T-helper 1 cell (primary cell): ENCODE data around the gene SEPTIN12.

Experiments used
- DNase-seq, 5 donors: peaks; one replicate each; pipeline ENCODE4 v3.0.0-alpha.2; 2012 to 2020
- total RNA-seq, 4 donors: gene quantifications; one replicate each; lab custom pipeline; 2026; lab: John Stamatoyannopoulos, UW

Gene SEPTIN12
- 0 reads per million in 4 donors for total RNA-seq

GRCh38 chr16:4787627-4788482 is at the start of gene SEPTIN12:
SEPTIN12 (minus strand) TSS chr16:4788345; CDS start chr16:4787645, 700 bp downstream.
- DNase-seq: no peak

- no peak for DNase-seq
Measured at GRCh38 chr16:4836727-4837126, 48.6 kb upstream of the SEPTIN12 start.

GRCh38 chr16:4833584-4833983 is 45.4 kb upstream of the SEPTIN12 start:
- DNase-seq: no peak

GRCh38 chr16:4832698-4833343 is 44.7 kb upstream of the SEPTIN12 start:
- no peak for DNase-seq

- no peak for DNase-seq
Measured at GRCh38 chr16:4831616-4832015, 43.5 kb upstream of the SEPTIN12 start.

- no peak for DNase-seq
Measured at GRCh38 chr16:4830408-4830807, 42.3 kb upstream of the SEPTIN12 start.

- no peak for DNase-seq
Measured at GRCh38 chr16:4828567-4829321, 40.6 kb upstream of the SEPTIN12 start.

GRCh38 chr16:4826980-4827379 is 38.8 kb upstream of the SEPTIN12 start:
- DNase-seq: no peak

GRCh38 chr16:4826526-4826925 is 38.4 kb upstream of the SEPTIN12 start:
- no peak for DNase-seq

GRCh38 chr16:4825196-4825595 is 37.1 kb upstream of the SEPTIN12 start:
- DNase-seq: no peak

GRCh38 chr16:4820652-4821051 is 32.5 kb upstream of the SEPTIN12 start:
- DNase-seq: no peak

GRCh38 chr16:4814542-4815173 is 26.5 kb upstream of the SEPTIN12 start:
- DNase-seq: no peak

- DNase-seq: no peak
Measured at GRCh38 chr16:4814046-4814445, 25.9 kb upstream of the SEPTIN12 start.

- DNase-seq: no peak
Measured at GRCh38 chr16:4813251-4814003, 25.3 kb upstream of the SEPTIN12 start.

GRCh38 chr16:4811773-4812172 is 23.6 kb upstream of the SEPTIN12 start:
- DNase-seq: no peak

- DNase-seq: no peak
Measured at GRCh38 chr16:4811242-4811641, 23.1 kb upstream of the SEPTIN12 start.

GRCh38 chr16:4806280-4806679 is 18.1 kb upstream of the SEPTIN12 start:
- DNase-seq: no peak

GRCh38 chr16:4805231-4805630 is 17.1 kb upstream of the SEPTIN12 start:
- DNase-seq: no peak

- no peak for DNase-seq
Measured at GRCh38 chr16:4803898-4804762, 16.0 kb upstream of the SEPTIN12 start.

- no peak for DNase-seq
Measured at GRCh38 chr16:4803401-4803844, 15.3 kb upstream of the SEPTIN12 start.
